H1 (cell line): ENCODE results near the gene ACYP1. TPM values are rescaled to one million over a fixed set of nuclear protein-coding genes. Genes with fewer than 3 reads are reported as not detected.
A peak's percentile ranks its signal among the peaks of the same experiment; 100 is the strongest.

Source experiments
- CTCF ChIA-PET: fragments of 300-600 bp; sonication (Branson Sonifier 250); formaldehyde crosslinking; loops from one replicate; lab custom pipeline; 2021; ENCODE audit not compliant: partially characterized antibody; lab: Charles Lee
- POLR2A ChIA-PET: fragments of 300-600 bp; sonication (Branson Sonifier 250); formaldehyde crosslinking; loops from one replicate; lab custom pipeline; 2021; ENCODE audit warnings: inconsistent platforms; ENCODE audit not compliant: partially characterized antibody; lab: Charles Lee
- DNase-seq, 2 experiments: peaks; one replicate each; pipeline versions ENCODE4 v3.0.0 to v3.0.0-alpha.2; 2010 to 2022; ENCODE audit warnings: low spot score in 2 of 2, low read depth in 1 of 2, mixed read lengths in 1 of 2
- FAIRE-seq: peaks from 2 replicates; lab custom pipeline; 2011; peaks lifted over from hg19 to GRCh38; lab: Jason Lieb, UNC
- H2AFZ ChIP-seq: 2 replicates; pipeline ENCODE4 v1.8.1; 2012; ENCODE audit warnings: low read length, inconsistent platforms
- H2AK5ac ChIP-seq: 2 replicates; pipeline ENCODE4 v1.6.1; 2013; ENCODE audit warnings: low read depth, low read length
- H2BK120ac ChIP-seq: replicated peaks from 2 replicates; pipeline ENCODE3; 2013; ENCODE audit warnings: low read depth, low read length, inconsistent platforms
- H2BK12ac ChIP-seq: 2 replicates; pipeline ENCODE4 v1.6.1; 2013; ENCODE audit warnings: low read depth, low read length
- H2BK15ac ChIP-seq: 2 replicates; pipeline ENCODE4 v1.6.1; 2013; ENCODE audit warnings: low read length
- H2BK20ac ChIP-seq: 2 replicates; pipeline ENCODE4 v1.6.1; 2013; ENCODE audit warnings: low read length
- H2BK5ac ChIP-seq: 2 replicates; pipeline ENCODE4 v1.6.1; 2013; ENCODE audit warnings: low read depth, low read length
- H3K14ac ChIP-seq: 2 replicates; pipeline ENCODE4 v1.6.1; 2013; ENCODE audit warnings: inconsistent platforms; ENCODE audit not compliant: insufficient read length
- H3K18ac ChIP-seq: 2 replicates; pipeline ENCODE4 v1.6.1; 2013; ENCODE audit warnings: low read length; ENCODE audit errors: extremely low read depth
- H3K23ac ChIP-seq: 2 replicates; pipeline ENCODE4 v1.6.1; 2013; ENCODE audit warnings: inconsistent platforms; ENCODE audit not compliant: insufficient read length
- H3K23me2 ChIP-seq: 2 replicates; pipeline ENCODE4 v1.6.1; 2013; ENCODE audit warnings: low read depth, low read length
- H3K27ac ChIP-seq: 2 replicates; pipeline ENCODE4 v1.6.1; 2011; ENCODE audit warnings: low read depth, low read length, inconsistent platforms
- H3K27me3 ChIP-seq, 4 experiments: replicated peaks in 1 of 4; 1 replicate in 1 of 4; 2 replicates in 3 of 4; pipeline versions ENCODE4 v1.6.1 to v1.8.1; 2011 to 2013; ENCODE audit warnings: low read length in 3 of 4, mild to moderate bottlenecking in 3 of 4, inconsistent platforms in 2 of 4, mixed read lengths in 2 of 4, moderate library complexity in 1 of 4; ENCODE audit not compliant: control insufficient read depth in 3 of 4, insufficient read depth in 3 of 4; ENCODE audit errors: extremely low read depth in 1 of 4
- H3K36me3 ChIP-seq, 4 experiments: 2 replicates each; pipeline versions ENCODE4 v1.6.1 to v1.8.1; 2011 to 2013; ENCODE audit warnings: mild to moderate bottlenecking in 4 of 4, low read length in 3 of 4, moderate library complexity in 2 of 4, control low read depth in 1 of 4, inconsistent platforms in 1 of 4; ENCODE audit not compliant: insufficient read depth in 4 of 4, control insufficient read depth in 2 of 4
- H3K4ac ChIP-seq: replicated peaks from 2 replicates; pipeline ENCODE3; 2013; ENCODE audit warnings: low read length, low read depth, mixed read lengths, inconsistent platforms; ENCODE audit not compliant: insufficient read length
- H3K4me1 ChIP-seq, 4 experiments: replicated peaks in 1 of 4; 1 replicate in 1 of 4; 2 replicates in 3 of 4; pipeline versions ENCODE4 v1.6.1 to v1.8.1; 2011 to 2013; ENCODE audit warnings: low read length in 3 of 4, inconsistent platforms in 2 of 4, mixed read lengths in 1 of 4; ENCODE audit not compliant: insufficient read depth in 4 of 4, control insufficient read depth in 3 of 4
- H3K4me2 ChIP-seq, 2 experiments: 2 replicates each; pipeline versions ENCODE4 v1.6.1 to v1.8.1; 2011 to 2013; ENCODE audit warnings: low read depth in 2 of 2, low read length in 2 of 2, control low read depth in 1 of 2, inconsistent platforms in 1 of 2, mild to moderate bottlenecking in 1 of 2; ENCODE audit not compliant: insufficient read depth in 1 of 2
- H3K4me3 ChIP-seq, 4 experiments: fragments of 200-600, 300-600 bp in 1 of 4; sonication (generic), shearing (Covaris generic), sonication (Bioruptor Twin) in 1 of 4; 2 replicates each; pipeline versions ENCODE4 v1.5.1 to v1.8.1; 2011 to 2016; ENCODE audit warnings: low read length in 4 of 4, low read depth in 3 of 4, control low read depth in 2 of 4, inconsistent platforms in 2 of 4, mild to moderate bottlenecking in 2 of 4, mixed read lengths in 1 of 4, moderate library complexity in 1 of 4; ENCODE audit not compliant: insufficient read depth in 2 of 4; ENCODE audit errors: extremely low read depth in 1 of 4
- H3K56ac ChIP-seq: replicated peaks from 2 replicates; pipeline ENCODE3; 2013; ENCODE audit warnings: low read depth, mild to moderate bottlenecking, mixed read lengths, low read length, inconsistent platforms; ENCODE audit not compliant: insufficient read length
- H3K79me1 ChIP-seq: 2 replicates; pipeline ENCODE4 v1.6.1; 2013; ENCODE audit warnings: low read depth, low read length, control low read depth
- H3K79me2 ChIP-seq, 2 experiments: 2 replicates each; pipeline versions ENCODE4 v1.6.1 to v1.8.1; 2012 to 2013; ENCODE audit warnings: low read length in 2 of 2, mild to moderate bottlenecking in 2 of 2, inconsistent platforms in 1 of 2; ENCODE audit not compliant: insufficient read depth in 2 of 2, control insufficient read depth in 1 of 2
- H3K9ac ChIP-seq, 4 experiments: replicated peaks in 1 of 4; 1 replicate in 1 of 4; 2 replicates in 3 of 4; pipeline versions ENCODE4 v1.6.1 to v1.8.1; 2011 to 2013; ENCODE audit warnings: low read depth in 3 of 4, low read length in 3 of 4, control low read depth in 2 of 4, mild to moderate bottlenecking in 2 of 4, moderate library complexity in 2 of 4, inconsistent platforms in 1 of 4; ENCODE audit errors: extremely low read depth in 1 of 4
- H3K9me3 ChIP-seq, 2 experiments: 2 replicates each; pipeline versions ENCODE4 v1.6.1 to v1.8.1; 2012 to 2013; ENCODE audit warnings: mild to moderate bottlenecking in 2 of 2, moderate library complexity in 2 of 2, control low read depth in 1 of 2, inconsistent platforms in 1 of 2, low read depth in 1 of 2, low read length in 1 of 2, mixed read lengths in 1 of 2; ENCODE audit not compliant: insufficient read depth in 2 of 2
- H4K20me1 ChIP-seq, 2 experiments: replicated peaks in 1 of 2; 2 replicates each; pipeline versions ENCODE3 to v1.8.1; 2011 to 2013; ENCODE audit warnings: inconsistent platforms in 2 of 2, low read length in 2 of 2, mild to moderate bottlenecking in 1 of 2; ENCODE audit not compliant: insufficient read depth in 2 of 2, control insufficient read depth in 1 of 2
- H4K5ac ChIP-seq: 2 replicates; pipeline ENCODE4 v1.6.1; 2013; ENCODE audit warnings: low read length, low read depth, mixed read lengths, inconsistent platforms; ENCODE audit not compliant: insufficient read length
- H4K8ac ChIP-seq: 2 replicates; pipeline ENCODE4 v1.8.0; 2013; ENCODE audit warnings: mild to moderate bottlenecking, moderate library complexity, low read length, inconsistent platforms; ENCODE audit not compliant: insufficient read depth; ENCODE audit errors: extremely low read depth
- H4K91ac ChIP-seq: replicated peaks from 2 replicates; pipeline ENCODE3; 2013; ENCODE audit warnings: low read length, mixed read lengths, inconsistent platforms; ENCODE audit not compliant: insufficient read length
- CREB1 ChIP-seq: IDR thresholded peaks from 2 replicates; pipeline ENCODE4 v1.6.1; 2012; ENCODE audit warnings: inconsistent platforms
- EGR1 ChIP-seq: IDR thresholded peaks from 2 replicates; pipeline ENCODE4 v1.6.1; 2011; ENCODE audit warnings: low read depth, low read length, borderline replicate concordance
- RFX5 ChIP-seq: IDR thresholded peaks from 2 replicates; pipeline ENCODE4 v1.6.1; 2011; ENCODE audit warnings: low read depth, low read length, improper control_type of control experiment, borderline replicate concordance
- SIN3A ChIP-seq, 2 experiments: IDR thresholded peaks in 1 of 2; conservative IDR thresholded peaks in 1 of 2; 2 replicates each; pipeline ENCODE4 v1.6.1; 2011 to 2012; ENCODE audit warnings: low read length in 2 of 2, improper control_type of control experiment in 1 of 2, low read depth in 1 of 2, mild to moderate bottlenecking in 1 of 2
- SP2 ChIP-seq: IDR thresholded peaks from 2 replicates; pipeline ENCODE4 v1.6.1; 2012; ENCODE audit warnings: mild to moderate bottlenecking, low read length, inconsistent platforms
- SRF ChIP-seq: IDR thresholded peaks from 2 replicates; pipeline ENCODE4 v1.6.1; 2011; ENCODE audit warnings: mild to moderate bottlenecking, low read depth, low read length, moderate library complexity
- WGBS, 2 experiments: shearing (Covaris generic) in 1 of 2; methylation state at CpG; one replicate each; pipeline versions ENCODE4 v1.1.6 to v1.1.7; 2013 to 2015; ENCODE audit warnings: low lambda C conversion rate in 2 of 2, mixed read lengths in 2 of 2, inconsistent platforms in 1 of 2, low coverage in 1 of 2, missing lambda C conversion rate in 1 of 2; ENCODE audit not compliant: insufficient replicate concordance in 2 of 2, insufficient coverage in 1 of 2, insufficient read length in 1 of 2; ENCODE audit errors: extremely low coverage in 1 of 2, missing lambda C conversion rate in 1 of 2; 5-methylcytosine and 5-hydroxymethylcytosine counted together
- polyA plus RNA-seq, 7 experiments: library from polyadenylated mRNA; depleted of rRNA in 3 of 7; stranded (reverse) in 5 of 7; unstranded in 2 of 7; fragments of >200 nt in 5 of 7; fragments of 200-250 nt in 2 of 7; gene quantifications; 1 replicate in 5 of 7; 2 replicates in 1 of 7; 4 replicates in 1 of 7; pipeline versions ENCODE4 v1.2.1 to v1.2.3, GENCODE V29; 2011 to 2013; ENCODE audit warnings: missing spikeins in 2 of 7, mixed read lengths in 2 of 7
- total RNA-seq: library from RNA; stranded (reverse); fragmentation: NEBNext Ultra II Directional; extraction: Animal tissue kit (Norgen Biotek cat#: 25700); gene quantifications from 2 replicates; pipeline ENCODE4 v1.2.1, GENCODE V29; 2021

The ACYP1 gene
- total and polyA plus RNA-seq, 2 of the 8 experiments (the other 6 are each of a cell fraction or from before 2014, with no cell fraction given), result 22.3 to 24.8 TPM

DNA sequence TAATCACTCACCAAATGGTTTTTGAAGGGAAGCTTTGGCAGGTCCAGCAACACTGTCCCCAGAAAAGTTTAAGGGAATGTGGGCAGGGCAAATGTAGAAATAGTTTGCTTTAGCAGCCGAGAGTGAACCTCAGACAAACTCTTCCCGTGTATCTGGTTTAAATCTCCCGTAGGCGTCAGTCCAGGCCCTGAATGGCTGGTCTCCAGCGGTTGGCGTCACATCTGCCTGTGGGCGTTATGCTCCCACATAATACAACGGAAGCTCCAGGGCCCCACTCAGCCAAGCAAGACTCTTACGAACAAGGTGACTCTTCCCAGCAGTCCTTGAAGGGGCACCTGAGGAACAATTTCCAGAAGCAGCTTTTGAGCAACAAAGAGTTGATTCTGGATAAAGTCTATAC, 6.6 kb upstream of the ACYP1 start:
- Histone ChIP-seq H3K9me3 (no peaks in the 10 kb centered on the region), H3K56ac (no peak overlapping the region), H3K4me1 (peaks cover 0 to 3% (median under 1%) of the 10 kb centered on the region in 4 experiments; a peak in 2 of 7 replicates), H2AK5ac (no peak overlapping the region), H4K8ac (no peak overlapping the region), H2BK20ac (no peak overlapping the region), H3K23me2 (peaks cover 5% of the 10 kb centered on the region), H3K4ac (no peak overlapping the region), H3K18ac (no peak overlapping the region), H4K5ac (no peak overlapping the region), H2AFZ (0 out of 2 replicates have a peak overlapping the region, but pooled peaks have one; percentile 9), H3K4me3 (peak overlapping the region in 2 of 4 experiments; percentile 70 to 80; a peak in 3 of 8 replicates), H2BK15ac (no peak overlapping the region), H3K79me2 (peaks cover 0 to 11% of the 10 kb centered on the region in 2 experiments; a peak in 2 of 4 replicates), H3K14ac (no peak overlapping the region), H3K27ac (no peak overlapping the region), H3K4me2 (peak overlapping the region; percentile 60 to 83; a peak in 2 of 4 replicates), H3K36me3 (no peaks in the 10 kb centered on the region), H2BK12ac (no peak overlapping the region), H2BK120ac (no peak overlapping the region), H2BK5ac (no peak overlapping the region), H4K20me1 (no peaks in the 10 kb centered on the region), H3K79me1 (peaks cover 2% of the 10 kb centered on the region), H3K27me3 (no peaks in the 10 kb centered on the region), H3K9ac (no peak overlapping the region; a peak in 1 of 7 replicates), H3K23ac (no peak overlapping the region), H4K91ac (no peak overlapping the region)
- DNase-seq (no peak), FAIRE-seq (no peak)
- CTCF ChIA-PET, result interaction anchor here (0.9 to 5.6 kb wide), 4 partner anchors 8 to 90 kb away, joined by 3 to 39 read pairs (median 8); no protein-coding TSS in a partner anchor
- TF ChIP-seq SRF, result no peak
- no peak for TF ChIP-seq SP2
- no peak for TF ChIP-seq SIN3A (conservative IDR thresholded peaks at IDR 0.05 in 1 of 2, IDR thresholded peaks at IDR 0.05 in 1 of 2; ENCODE audit: low read depth in 1 of 2, low read length in 2 of 2)
- TF ChIP-seq RFX5, result no peak
- no peak for TF ChIP-seq EGR1
- TF ChIP-seq CREB1, result no peak
- POLR2A ChIA-PET, result interaction anchor here (0.9 to 3.3 kb wide), 7 partner anchors 9 to 137 kb away, joined by 3 to 22 read pairs (median 4); partner anchors contain the start of gene NEK9
- 86% methylated on average over 9 of the region's 9 CpGs; no CpG with 5 or more reads in 1 of the 2 experiments for WGBS, 2 experiments
